H1 (cell line): Measurements from ENCODE around the gene ZFAND4. TPM values are rescaled to one million over a fixed set of nuclear protein-coding genes. Genes with fewer than 3 reads are reported as not detected.

ENCODE experiments used
- BACH1 ChIP-seq: IDR thresholded peaks from 2 replicates; pipeline ENCODE4 v1.6.1; 2012; ENCODE audit warnings: low read length, improper control_type of control experiment
- GABPA ChIP-seq: IDR thresholded peaks from 2 replicates; pipeline ENCODE4 v1.6.1; 2011; ENCODE audit warnings: mild to moderate bottlenecking, low read length, moderate library complexity, borderline replicate concordance; ENCODE audit not compliant: insufficient read depth
- HDAC2 ChIP-seq, 2 experiments: fragments of 300-600 bp in 1 of 2; sonication (generic) in 1 of 2; IDR thresholded peaks; 2 replicates each; pipeline ENCODE4 v1.6.1; 2011 to 2012; ENCODE audit warnings: low read depth in 2 of 2, low read length in 2 of 2, mild to moderate bottlenecking in 2 of 2, moderate library complexity in 2 of 2, borderline replicate concordance in 1 of 2, inconsistent platforms in 1 of 2
- polyA plus RNA-seq, 7 experiments: library from polyadenylated mRNA; depleted of rRNA in 3 of 7; stranded (reverse) in 5 of 7; unstranded in 2 of 7; fragments of >200 nt in 5 of 7; fragments of 200-250 nt in 2 of 7; gene quantifications; 1 replicate in 5 of 7; 2 replicates in 1 of 7; 4 replicates in 1 of 7; pipeline versions ENCODE4 v1.2.1 to v1.2.3, GENCODE V29; 2011 to 2013; ENCODE audit warnings: missing spikeins in 2 of 7, mixed read lengths in 2 of 7
- total RNA-seq: library from RNA; stranded (reverse); fragmentation: NEBNext Ultra II Directional; extraction: Animal tissue kit (Norgen Biotek cat#: 25700); gene quantifications from 2 replicates; pipeline ENCODE4 v1.2.1, GENCODE V29; 2021

ZFAND4 gene
- total and polyA plus RNA-seq, 2 of the 8 experiments (the other 6 are each of a cell fraction or from before 2014, with no cell fraction given): 2.8 to 17.8 TPM

DNA sequence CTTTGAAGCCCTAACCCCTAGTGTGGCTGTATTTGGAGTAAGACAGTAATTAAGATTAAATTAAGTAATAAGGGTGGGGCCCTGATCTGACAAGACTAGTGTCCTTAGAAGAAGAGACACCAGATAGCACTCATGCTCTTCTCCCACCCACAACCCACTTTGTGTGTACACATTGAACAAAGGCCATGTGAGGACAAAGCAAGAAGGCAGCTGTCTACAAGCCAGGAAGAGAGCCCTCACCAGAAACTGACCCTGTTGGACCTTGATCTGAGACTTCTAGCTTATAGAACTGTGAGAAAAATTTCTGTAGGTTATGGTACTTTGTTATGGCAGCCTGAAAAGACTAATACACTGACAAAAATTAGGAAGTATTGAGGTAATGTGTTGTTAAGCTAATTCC lies 59.8 kb downstream of the ZFAND4 start (continued):
- TF ChIP-seq HDAC2 (IDR thresholded peaks at IDR 0.05; ENCODE audit: borderline replicate concordance in 1 of 2, low read depth in 2 of 2, low read length in 2 of 2) (no peak), BACH1 (no peak), GABPA (no peak)
